ENCODE results near the gene PDGFA. TPM values are rescaled to one million over a fixed set of nuclear protein-coding genes. Genes with fewer than 3 reads are reported as not detected.

The PDGFA gene
- total and polyA plus RNA-seq, 11 donors, result 11.8 to 50.9 (median 20.3) TPM

GRCh38 chr7:482521-483083 lies 37.0 kb downstream of the PDGFA start:
- intact Hi-C loops (cut with DNase I), result no loop called here
- ATAC-seq, result no peak
- Histone ChIP-seq H3K9me3 (no peaks in the 10 kb centered on the region), H3K36me3 (no peaks in the 10 kb centered on the region), H3K27ac (no peak overlapping the region), H3K4me1 (peaks cover 0 to 19% (median 0%) of the 10 kb centered on the region in 12 donors), H3K4me3 (no peak overlapping the region), H3K27me3 (peaks cover 0 to 24% (median 0%) of the 10 kb centered on the region in 9 donors)
- TF ChIP-seq CTCF (IDR thresholded peaks at IDR 0.05) (no peak), POLR2A (IDR thresholded peaks at IDR 0.05) (no peak)
- no peak for DNase-seq
- WGBS, 4 donors, result 88 to 99% (median 96%) methylated on average over 1 of the region's 1 CpG

- intact Hi-C loops (cut with DNase I), result no loop called here
- no peaks in the 10 kb centered on the region for H3K9me3 ChIP-seq
- TF ChIP-seq CTCF (IDR thresholded peaks at IDR 0.05), result no peak
- TF ChIP-seq POLR2A (IDR thresholded peaks at IDR 0.05), result no peak
- WGBS, 4 donors, result 74 to 84% (median 77%) methylated on average over 14 to 15 of the region's 15 CpGs
- peak in 3 of 5 donors; percentile 5 to 31 (median 5) for DNase-seq
- no peak overlapping the region for H3K4me3 ChIP-seq
- ATAC-seq, result no peak
- peaks cover 0 to 21% (median 0%) of the 10 kb centered on the region in 9 donors for H3K27me3 ChIP-seq
- H3K4me1 ChIP-seq, result peaks cover 0 to 19% (median 0%) of the 10 kb centered on the region in 12 donors
- H3K36me3 ChIP-seq, result no peaks in the 10 kb centered on the region
- no peak overlapping the region for H3K27ac ChIP-seq
These were observed 38.3 kb downstream of the PDGFA start for GRCh38 chr7:481219-481930.

- Histone ChIP-seq H3K27me3 (peaks cover 0 to 21% (median 0%) of the 10 kb centered on the region in 9 donors), H3K4me1 (peaks cover 0 to 12% (median 0%) of the 10 kb centered on the region in 12 donors), H3K27ac (no peak overlapping the region), H3K9me3 (no peaks in the 10 kb centered on the region), H3K36me3 (no peaks in the 10 kb centered on the region), H3K4me3 (no peak overlapping the region)
- ATAC-seq (peak; percentile 34 to 57 (median 39)), DNase-seq (peak in 3 of 5 donors; percentile 21 to 61 (median 41))
- 33 to 49% (median 41%) methylated on average over 7 to 14 of the region's 14 CpGs for WGBS, 4 donors
- TF ChIP-seq POLR2A (IDR thresholded peaks at IDR 0.05), result no peak
- TF ChIP-seq CTCF (IDR thresholded peaks at IDR 0.05), result no peak
- intact Hi-C loops (cut with DNase I), result no loop called here
These were observed 39.0 kb downstream of the PDGFA start for GRCh38 chr7:480531-481218.

- intact Hi-C loops (cut with DNase I), result no loop called here
- 67 to 81% (median 71%) methylated on average over 7 to 15 of the region's 15 CpGs for WGBS, 4 donors
- peaks cover 0 to 20% (median 0%) of the 10 kb centered on the region in 9 donors for H3K27me3 ChIP-seq
- peaks cover 0 to 7% (median 0%) of the 10 kb centered on the region in 12 donors for H3K4me1 ChIP-seq
- ATAC-seq (no peak), DNase-seq (peak in 3 of 5 donors; percentile 5 to 39 (median 7))
- H3K36me3 ChIP-seq, result no peaks in the 10 kb centered on the region
- H3K27ac ChIP-seq, result no peak overlapping the region
- H3K9me3 ChIP-seq, result no peaks in the 10 kb centered on the region
- TF ChIP-seq POLR2A (IDR thresholded peaks at IDR 0.05), result no peak
- TF ChIP-seq CTCF (IDR thresholded peaks at IDR 0.05), result no peak
- H3K4me3 ChIP-seq, result no peak overlapping the region
These were observed 39.6 kb downstream of the PDGFA start for GRCh38 chr7:479948-480499.
